ENCODE results near the gene FAM222B. TPM values are rescaled to one million over a fixed set of nuclear protein-coding genes. Genes with fewer than 3 reads are reported as not detected.

The FAM222B gene
- total and polyA plus RNA-seq, 9 of the 15 experiments (the other 6 are each of a cell fraction or from before 2014, with no cell fraction given): 4.0 to 34.6 (median 7.5) TPM

DNA sequence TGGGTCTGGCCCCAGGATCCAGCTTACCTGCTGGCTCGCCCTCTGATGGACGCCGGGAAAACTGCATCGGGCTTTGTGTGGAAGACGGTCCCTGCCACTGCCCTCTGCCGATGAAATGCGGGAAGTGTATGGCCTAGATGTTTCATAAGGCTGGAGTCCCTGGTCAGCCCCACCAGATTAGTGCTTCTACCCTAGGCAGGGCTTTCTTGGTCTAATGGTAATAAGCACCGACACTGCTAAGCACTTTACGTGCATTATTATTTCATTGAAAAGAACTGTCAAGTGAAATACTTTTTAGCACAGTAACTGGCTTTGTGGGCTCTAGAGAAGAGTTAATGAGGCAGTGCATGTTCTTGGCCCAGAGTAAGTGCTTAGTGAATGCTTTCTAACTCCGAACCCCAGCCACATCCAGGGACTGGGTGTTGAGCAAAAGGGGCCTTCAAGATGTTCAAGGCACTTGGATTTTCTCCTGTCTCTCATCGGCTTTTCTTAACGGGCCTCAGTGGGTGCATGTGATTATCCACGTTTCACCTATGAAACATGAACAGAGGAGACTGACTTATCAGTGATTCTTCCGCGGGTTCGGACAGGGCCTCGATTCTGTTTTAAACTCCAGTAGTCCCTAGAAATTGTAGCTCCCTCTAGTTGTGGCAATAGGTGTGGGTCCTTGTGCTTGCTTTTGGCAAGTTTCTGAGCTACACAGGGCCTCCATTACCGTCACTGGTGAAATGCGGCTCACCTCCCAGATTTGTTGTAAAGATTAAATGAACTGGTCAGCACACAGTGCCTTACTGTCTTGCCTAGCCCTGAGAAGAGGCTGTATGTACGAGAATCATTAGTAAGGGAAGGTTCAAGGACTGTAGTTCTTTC lies 92.2 kb downstream of the FAM222B start (continued):
- TF ChIP-seq, protein P1, sequence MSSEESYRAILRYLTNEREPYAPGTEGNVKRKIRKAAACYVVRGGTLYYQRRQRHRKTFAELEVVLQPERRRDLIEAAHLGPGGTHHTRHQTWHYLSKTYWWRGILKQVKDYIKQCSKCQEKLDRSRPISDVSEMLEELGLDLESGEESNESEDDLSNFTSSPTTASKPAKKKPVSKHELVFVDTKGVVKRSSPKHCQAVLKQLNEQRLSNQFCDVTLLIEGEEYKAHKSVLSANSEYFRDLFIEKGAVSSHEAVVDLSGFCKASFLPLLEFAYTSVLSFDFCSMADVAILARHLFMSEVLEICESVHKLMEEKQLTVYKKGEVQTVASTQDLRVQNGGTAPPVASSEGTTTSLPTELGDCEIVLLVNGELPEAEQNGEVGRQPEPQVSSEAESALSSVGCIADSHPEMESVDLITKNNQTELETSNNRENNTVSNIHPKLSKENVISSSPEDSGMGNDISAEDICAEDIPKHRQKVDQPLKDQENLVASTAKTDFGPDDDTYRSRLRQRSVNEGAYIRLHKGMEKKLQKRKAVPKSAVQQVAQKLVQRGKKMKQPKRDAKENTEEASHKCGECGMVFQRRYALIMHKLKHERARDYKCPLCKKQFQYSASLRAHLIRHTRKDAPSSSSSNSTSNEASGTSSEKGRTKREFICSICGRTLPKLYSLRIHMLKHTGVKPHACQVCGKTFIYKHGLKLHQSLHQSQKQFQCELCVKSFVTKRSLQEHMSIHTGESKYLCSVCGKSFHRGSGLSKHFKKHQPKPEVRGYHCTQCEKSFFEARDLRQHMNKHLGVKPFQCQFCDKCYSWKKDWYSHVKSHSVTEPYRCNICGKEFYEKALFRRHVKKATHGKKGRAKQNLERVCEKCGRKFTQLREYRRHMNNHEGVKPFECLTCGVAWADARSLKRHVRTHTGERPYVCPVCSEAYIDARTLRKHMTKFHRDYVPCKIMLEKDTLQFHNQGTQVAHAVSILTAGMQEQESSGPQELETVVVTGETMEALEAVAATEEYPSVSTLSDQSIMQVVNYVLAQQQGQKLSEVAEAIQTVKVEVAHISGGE (CRISPR knock-in tag; IDR thresholded peaks at IDR 0.05): 0 out of 6 replicates have a peak, but pooled peaks of 1 of the 3 experiments have one; percentile 21
- TF ChIP-seq, protein P2, sequence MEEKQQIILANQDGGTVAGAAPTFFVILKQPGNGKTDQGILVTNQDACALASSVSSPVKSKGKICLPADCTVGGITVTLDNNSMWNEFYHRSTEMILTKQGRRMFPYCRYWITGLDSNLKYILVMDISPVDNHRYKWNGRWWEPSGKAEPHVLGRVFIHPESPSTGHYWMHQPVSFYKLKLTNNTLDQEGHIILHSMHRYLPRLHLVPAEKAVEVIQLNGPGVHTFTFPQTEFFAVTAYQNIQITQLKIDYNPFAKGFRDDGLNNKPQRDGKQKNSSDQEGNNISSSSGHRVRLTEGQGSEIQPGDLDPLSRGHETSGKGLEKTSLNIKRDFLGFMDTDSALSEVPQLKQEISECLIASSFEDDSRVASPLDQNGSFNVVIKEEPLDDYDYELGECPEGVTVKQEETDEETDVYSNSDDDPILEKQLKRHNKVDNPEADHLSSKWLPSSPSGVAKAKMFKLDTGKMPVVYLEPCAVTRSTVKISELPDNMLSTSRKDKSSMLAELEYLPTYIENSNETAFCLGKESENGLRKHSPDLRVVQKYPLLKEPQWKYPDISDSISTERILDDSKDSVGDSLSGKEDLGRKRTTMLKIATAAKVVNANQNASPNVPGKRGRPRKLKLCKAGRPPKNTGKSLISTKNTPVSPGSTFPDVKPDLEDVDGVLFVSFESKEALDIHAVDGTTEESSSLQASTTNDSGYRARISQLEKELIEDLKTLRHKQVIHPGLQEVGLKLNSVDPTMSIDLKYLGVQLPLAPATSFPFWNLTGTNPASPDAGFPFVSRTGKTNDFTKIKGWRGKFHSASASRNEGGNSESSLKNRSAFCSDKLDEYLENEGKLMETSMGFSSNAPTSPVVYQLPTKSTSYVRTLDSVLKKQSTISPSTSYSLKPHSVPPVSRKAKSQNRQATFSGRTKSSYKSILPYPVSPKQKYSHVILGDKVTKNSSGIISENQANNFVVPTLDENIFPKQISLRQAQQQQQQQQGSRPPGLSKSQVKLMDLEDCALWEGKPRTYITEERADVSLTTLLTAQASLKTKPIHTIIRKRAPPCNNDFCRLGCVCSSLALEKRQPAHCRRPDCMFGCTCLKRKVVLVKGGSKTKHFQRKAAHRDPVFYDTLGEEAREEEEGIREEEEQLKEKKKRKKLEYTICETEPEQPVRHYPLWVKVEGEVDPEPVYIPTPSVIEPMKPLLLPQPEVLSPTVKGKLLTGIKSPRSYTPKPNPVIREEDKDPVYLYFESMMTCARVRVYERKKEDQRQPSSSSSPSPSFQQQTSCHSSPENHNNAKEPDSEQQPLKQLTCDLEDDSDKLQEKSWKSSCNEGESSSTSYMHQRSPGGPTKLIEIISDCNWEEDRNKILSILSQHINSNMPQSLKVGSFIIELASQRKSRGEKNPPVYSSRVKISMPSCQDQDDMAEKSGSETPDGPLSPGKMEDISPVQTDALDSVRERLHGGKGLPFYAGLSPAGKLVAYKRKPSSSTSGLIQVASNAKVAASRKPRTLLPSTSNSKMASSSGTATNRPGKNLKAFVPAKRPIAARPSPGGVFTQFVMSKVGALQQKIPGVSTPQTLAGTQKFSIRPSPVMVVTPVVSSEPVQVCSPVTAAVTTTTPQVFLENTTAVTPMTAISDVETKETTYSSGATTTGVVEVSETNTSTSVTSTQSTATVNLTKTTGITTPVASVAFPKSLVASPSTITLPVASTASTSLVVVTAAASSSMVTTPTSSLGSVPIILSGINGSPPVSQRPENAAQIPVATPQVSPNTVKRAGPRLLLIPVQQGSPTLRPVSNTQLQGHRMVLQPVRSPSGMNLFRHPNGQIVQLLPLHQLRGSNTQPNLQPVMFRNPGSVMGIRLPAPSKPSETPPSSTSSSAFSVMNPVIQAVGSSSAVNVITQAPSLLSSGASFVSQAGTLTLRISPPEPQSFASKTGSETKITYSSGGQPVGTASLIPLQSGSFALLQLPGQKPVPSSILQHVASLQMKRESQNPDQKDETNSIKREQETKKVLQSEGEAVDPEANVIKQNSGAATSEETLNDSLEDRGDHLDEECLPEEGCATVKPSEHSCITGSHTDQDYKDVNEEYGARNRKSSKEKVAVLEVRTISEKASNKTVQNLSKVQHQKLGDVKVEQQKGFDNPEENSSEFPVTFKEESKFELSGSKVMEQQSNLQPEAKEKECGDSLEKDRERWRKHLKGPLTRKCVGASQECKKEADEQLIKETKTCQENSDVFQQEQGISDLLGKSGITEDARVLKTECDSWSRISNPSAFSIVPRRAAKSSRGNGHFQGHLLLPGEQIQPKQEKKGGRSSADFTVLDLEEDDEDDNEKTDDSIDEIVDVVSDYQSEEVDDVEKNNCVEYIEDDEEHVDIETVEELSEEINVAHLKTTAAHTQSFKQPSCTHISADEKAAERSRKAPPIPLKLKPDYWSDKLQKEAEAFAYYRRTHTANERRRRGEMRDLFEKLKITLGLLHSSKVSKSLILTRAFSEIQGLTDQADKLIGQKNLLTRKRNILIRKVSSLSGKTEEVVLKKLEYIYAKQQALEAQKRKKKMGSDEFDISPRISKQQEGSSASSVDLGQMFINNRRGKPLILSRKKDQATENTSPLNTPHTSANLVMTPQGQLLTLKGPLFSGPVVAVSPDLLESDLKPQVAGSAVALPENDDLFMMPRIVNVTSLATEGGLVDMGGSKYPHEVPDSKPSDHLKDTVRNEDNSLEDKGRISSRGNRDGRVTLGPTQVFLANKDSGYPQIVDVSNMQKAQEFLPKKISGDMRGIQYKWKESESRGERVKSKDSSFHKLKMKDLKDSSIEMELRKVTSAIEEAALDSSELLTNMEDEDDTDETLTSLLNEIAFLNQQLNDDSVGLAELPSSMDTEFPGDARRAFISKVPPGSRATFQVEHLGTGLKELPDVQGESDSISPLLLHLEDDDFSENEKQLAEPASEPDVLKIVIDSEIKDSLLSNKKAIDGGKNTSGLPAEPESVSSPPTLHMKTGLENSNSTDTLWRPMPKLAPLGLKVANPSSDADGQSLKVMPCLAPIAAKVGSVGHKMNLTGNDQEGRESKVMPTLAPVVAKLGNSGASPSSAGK (IDR thresholded peaks at IDR 0.05): no peak
- TF ChIP-seq ZFP1 (CRISPR knock-in tag; IDR thresholded peaks at IDR 0.05) (no peak), NCOR1 (IDR thresholded peaks at IDR 0.05) (no peak; the same call in 1 of the 2 replicates), ZFP91 (CRISPR knock-in tag; IDR thresholded peaks at IDR 0.05) (no peak), PPARD (CRISPR knock-in tag; IDR thresholded peaks at IDR 0.05) (no peak)
- TF ChIP-seq, protein P3, sequence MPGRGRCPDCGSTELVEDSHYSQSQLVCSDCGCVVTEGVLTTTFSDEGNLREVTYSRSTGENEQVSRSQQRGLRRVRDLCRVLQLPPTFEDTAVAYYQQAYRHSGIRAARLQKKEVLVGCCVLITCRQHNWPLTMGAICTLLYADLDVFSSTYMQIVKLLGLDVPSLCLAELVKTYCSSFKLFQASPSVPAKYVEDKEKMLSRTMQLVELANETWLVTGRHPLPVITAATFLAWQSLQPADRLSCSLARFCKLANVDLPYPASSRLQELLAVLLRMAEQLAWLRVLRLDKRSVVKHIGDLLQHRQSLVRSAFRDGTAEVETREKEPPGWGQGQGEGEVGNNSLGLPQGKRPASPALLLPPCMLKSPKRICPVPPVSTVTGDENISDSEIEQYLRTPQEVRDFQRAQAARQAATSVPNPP (IDR thresholded peaks at IDR 0.05; ENCODE audit: borderline replicate concordance, insufficient read depth, insufficient read length): no peak

Data from K562 (cell line).